ENCODE data around the gene SLF2.

The SLF2 gene

GRCh38 chr10:100866575-100867098, 46.1 kb upstream of the SLF2 start:
- Histone ChIP-seq H4K20me1 (ENCODE audit: insufficient read depth, low read length) (no peaks in the 10 kb centered on the region), H3K9ac (ENCODE audit: low read length) (no peak overlapping the region), H3K4me2 (ENCODE audit: low read length) (no peak overlapping the region), H3K79me2 (ENCODE audit: insufficient read depth, low read length) (no peaks in the 10 kb centered on the region), H3F3A (ENCODE audit: insufficient read depth, low read length) (no peaks in the 10 kb centered on the region), H2AFZ (ENCODE audit: low read length) (no peak overlapping the region), H3K27me3 (ENCODE audit: insufficient read depth, low read length) (no peaks in the 10 kb centered on the region), H3K36me3 (ENCODE audit: insufficient read depth, low read length) (no peaks in the 10 kb centered on the region), H3K9me3 (ENCODE audit: low read length) (no peaks in the 10 kb centered on the region), H3K9me2 (ENCODE audit: low read depth, low read length) (no peaks in the 10 kb centered on the region), H3K4me1 (ENCODE audit: insufficient read depth, low read length, severe bottlenecking) (no peaks in the 10 kb centered on the region), H3K4me3 (ENCODE audit: low read depth, low read length, poor library complexity, severe bottlenecking) (no peak overlapping the region), H3K27ac (ENCODE audit: low read depth, low read length, poor library complexity, severe bottlenecking) (no peak overlapping the region)
- TF ChIP-seq, protein P1, sequence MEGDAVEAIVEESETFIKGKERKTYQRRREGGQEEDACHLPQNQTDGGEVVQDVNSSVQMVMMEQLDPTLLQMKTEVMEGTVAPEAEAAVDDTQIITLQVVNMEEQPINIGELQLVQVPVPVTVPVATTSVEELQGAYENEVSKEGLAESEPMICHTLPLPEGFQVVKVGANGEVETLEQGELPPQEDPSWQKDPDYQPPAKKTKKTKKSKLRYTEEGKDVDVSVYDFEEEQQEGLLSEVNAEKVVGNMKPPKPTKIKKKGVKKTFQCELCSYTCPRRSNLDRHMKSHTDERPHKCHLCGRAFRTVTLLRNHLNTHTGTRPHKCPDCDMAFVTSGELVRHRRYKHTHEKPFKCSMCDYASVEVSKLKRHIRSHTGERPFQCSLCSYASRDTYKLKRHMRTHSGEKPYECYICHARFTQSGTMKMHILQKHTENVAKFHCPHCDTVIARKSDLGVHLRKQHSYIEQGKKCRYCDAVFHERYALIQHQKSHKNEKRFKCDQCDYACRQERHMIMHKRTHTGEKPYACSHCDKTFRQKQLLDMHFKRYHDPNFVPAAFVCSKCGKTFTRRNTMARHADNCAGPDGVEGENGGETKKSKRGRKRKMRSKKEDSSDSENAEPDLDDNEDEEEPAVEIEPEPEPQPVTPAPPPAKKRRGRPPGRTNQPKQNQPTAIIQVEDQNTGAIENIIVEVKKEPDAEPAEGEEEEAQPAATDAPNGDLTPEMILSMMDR (IDR thresholded peaks at IDR 0.05; ENCODE audit: low read length): no peak
- no peak for TF ChIP-seq EZH2 (IDR thresholded peaks at IDR 0.05; ENCODE audit: borderline replicate concordance, low read length)

DNA sequence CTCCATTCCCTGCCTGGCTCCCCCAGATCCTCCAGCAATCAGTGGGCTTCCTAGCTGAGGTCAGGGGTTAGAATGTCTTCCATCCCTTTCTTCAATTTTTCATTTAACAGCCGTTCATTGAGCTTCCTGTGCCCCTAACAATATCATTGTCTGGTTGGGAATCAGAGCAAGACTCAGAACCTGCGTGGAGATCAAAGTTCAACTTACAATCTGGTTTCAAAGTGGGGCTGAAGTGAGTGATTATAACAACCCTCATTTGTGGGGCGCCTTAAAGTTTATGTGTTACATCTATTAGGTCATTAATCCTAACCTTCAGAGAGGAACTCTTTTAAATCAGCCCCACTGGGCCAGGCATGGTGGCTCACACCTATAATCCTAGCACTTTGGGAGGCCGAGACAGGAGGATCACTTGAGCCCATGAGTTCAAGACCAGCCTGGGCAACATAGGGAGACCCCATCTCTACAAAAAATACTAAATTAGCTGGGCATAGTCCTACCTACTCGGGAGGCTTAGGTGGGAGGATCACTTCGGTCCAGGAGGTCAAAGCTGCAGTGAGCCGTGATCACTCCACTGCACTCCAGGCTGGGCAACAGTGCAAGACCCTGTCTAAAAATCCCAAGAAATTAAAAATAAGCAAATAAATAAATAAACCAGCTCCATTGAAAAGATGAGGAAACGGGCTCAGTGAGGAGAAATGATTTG, 45.4 kb upstream of the SLF2 start:
- Histone ChIP-seq H3K27me3 (ENCODE audit: insufficient read depth, low read length) (no peaks in the 10 kb centered on the region), H3K36me3 (ENCODE audit: insufficient read depth, low read length) (no peaks in the 10 kb centered on the region), H3K79me2 (ENCODE audit: insufficient read depth, low read length) (no peaks in the 10 kb centered on the region), H3K9me3 (ENCODE audit: low read length) (no peaks in the 10 kb centered on the region), H3K4me2 (ENCODE audit: low read length) (no peak overlapping the region), H3F3A (ENCODE audit: insufficient read depth, low read length) (no peaks in the 10 kb centered on the region), H3K4me3 (ENCODE audit: low read depth, low read length, poor library complexity, severe bottlenecking) (no peak overlapping the region), H3K4me1 (ENCODE audit: insufficient read depth, low read length, severe bottlenecking) (no peaks in the 10 kb centered on the region), H3K9ac (ENCODE audit: low read length) (no peak overlapping the region), H3K9me2 (ENCODE audit: low read depth, low read length) (no peaks in the 10 kb centered on the region), H2AFZ (ENCODE audit: low read length) (no peak overlapping the region), H4K20me1 (ENCODE audit: insufficient read depth, low read length) (no peaks in the 10 kb centered on the region), H3K27ac (ENCODE audit: low read depth, low read length, poor library complexity, severe bottlenecking) (no peak overlapping the region)
- TF ChIP-seq, protein P1 (IDR thresholded peaks at IDR 0.05; ENCODE audit: low read length): no peak
- no peak for TF ChIP-seq EZH2 (IDR thresholded peaks at IDR 0.05; ENCODE audit: borderline replicate concordance, low read length)

DNA sequence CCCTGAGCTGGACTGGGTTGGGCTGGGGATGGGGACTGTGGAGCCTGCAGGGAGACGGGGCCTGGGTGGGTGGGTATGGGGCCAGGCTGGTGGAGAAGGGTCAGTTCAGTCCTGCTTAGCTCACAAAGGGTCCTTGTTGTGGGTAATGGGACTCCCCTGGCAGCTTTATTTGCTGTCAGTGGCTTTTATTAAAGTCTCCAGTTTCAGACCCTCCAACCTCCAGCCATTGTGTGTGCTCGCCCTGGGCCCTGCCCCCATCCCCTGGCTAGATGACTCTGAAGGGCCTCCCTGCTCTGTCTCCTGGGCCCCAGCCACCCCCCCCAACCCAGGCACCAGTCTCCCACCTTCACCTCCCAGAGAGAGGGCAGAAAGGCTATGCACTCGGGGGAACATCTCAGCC, 44.4 kb upstream of the SLF2 start:
- no peaks in the 10 kb centered on the region for H3F3A ChIP-seq (ENCODE audit: insufficient read depth, low read length)
- H3K4me1 ChIP-seq (ENCODE audit: insufficient read depth, low read length, severe bottlenecking): no peaks in the 10 kb centered on the region
- no peaks in the 10 kb centered on the region for H3K79me2 ChIP-seq (ENCODE audit: insufficient read depth, low read length)
- no peak overlapping the region for H3K9ac ChIP-seq (ENCODE audit: low read length)
- no peaks in the 10 kb centered on the region for H3K9me3 ChIP-seq (ENCODE audit: low read length)
- no peak overlapping the region for H3K4me3 ChIP-seq (ENCODE audit: low read depth, low read length, poor library complexity, severe bottlenecking)
- H4K20me1 ChIP-seq (ENCODE audit: insufficient read depth, low read length): no peaks in the 10 kb centered on the region
- no peak overlapping the region for H3K4me2 ChIP-seq (ENCODE audit: low read length)
- no peak overlapping the region for H2AFZ ChIP-seq (ENCODE audit: low read length)
- TF ChIP-seq, protein P1 (IDR thresholded peaks at IDR 0.05; ENCODE audit: low read length): no peak
- TF ChIP-seq EZH2 (IDR thresholded peaks at IDR 0.05; ENCODE audit: borderline replicate concordance, low read length): no peak
- H3K27me3 ChIP-seq (ENCODE audit: insufficient read depth, low read length): no peaks in the 10 kb centered on the region
- H3K36me3 ChIP-seq (ENCODE audit: insufficient read depth, low read length): no peaks in the 10 kb centered on the region
- no peaks in the 10 kb centered on the region for H3K9me2 ChIP-seq (ENCODE audit: low read depth, low read length)
- no peak overlapping the region for H3K27ac ChIP-seq (ENCODE audit: low read depth, low read length, poor library complexity, severe bottlenecking)
